HEK293T (cell line): Measurements from ENCODE around the gene SLC9A6.
"Not testable (repeated sequence)": the region's sequence is repeated elsewhere in the genome, so short reads cannot be mapped to it uniquely, and the experiment has no call there.

Source experiments
- CTCF ChIA-PET: fragments of 350-600 bp; formaldehyde crosslinking; extraction: SDS; loops from one replicate; lab custom pipeline; 2021; ENCODE audit warnings: antibody characterized with exemption, inconsistent platforms; lab: Yijun Ruan, JAX
- POLR2A ChIA-PET: fragments of 350-600 bp; formaldehyde crosslinking; extraction: SDS; loops from one replicate; lab custom pipeline; 2020; ENCODE audit warnings: antibody characterized with exemption, inconsistent platforms; lab: Yijun Ruan, JAX
- DNase-seq: peaks from one replicate; pipeline ENCODE4 v3.0.0; 2012; ENCODE audit warnings: mixed read lengths; ENCODE audit errors: extremely low spot score
- ARNT ChIP-seq: fragments of 450-650 bp; IDR thresholded peaks from 2 replicates; pipeline ENCODE4 v1.6.1; 2017; ENCODE audit warnings: mild to moderate bottlenecking
- BHLHE40 ChIP-seq: fragments of 450-650 bp; IDR thresholded peaks from 2 replicates; pipeline ENCODE4 v1.6.1; 2016; ENCODE audit warnings: mild to moderate bottlenecking, moderate library complexity, borderline replicate concordance
- CTBP1 ChIP-seq: fragments of 450-650 bp; IDR thresholded peaks from 2 replicates; pipeline ENCODE4 v1.6.1; 2016; ENCODE audit warnings: borderline replicate concordance
- ELF4 ChIP-seq: fragments of 450-650 bp; IDR thresholded peaks from 2 replicates; pipeline ENCODE4 v1.6.1; 2017; ENCODE audit warnings: antibody characterized with exemption
- FOXA1 ChIP-seq: fragments of 450-650 bp; IDR thresholded peaks from 2 replicates; pipeline ENCODE4 v1.6.1; 2016; ENCODE audit warnings: mild to moderate bottlenecking
- FOXK2 ChIP-seq: fragments of 450-650 bp; IDR thresholded peaks from 2 replicates; pipeline ENCODE4 v1.6.1; 2016; ENCODE audit warnings: mild to moderate bottlenecking
- FOXM1 ChIP-seq: fragments of 450-650 bp; IDR thresholded peaks from 2 replicates; pipeline ENCODE4 v1.6.1; 2017; ENCODE audit warnings: mild to moderate bottlenecking, borderline replicate concordance
- HDGF ChIP-seq: fragments of 450-650 bp; IDR thresholded peaks from 2 replicates; pipeline ENCODE4 v1.6.1; 2017; ENCODE audit warnings: antibody characterized with exemption, borderline replicate concordance
- L3MBTL2 ChIP-seq: fragments of 450-650 bp; conservative IDR thresholded peaks from 2 replicates; pipeline ENCODE4 v1.6.1; 2016; ENCODE audit warnings: mild to moderate bottlenecking
- LEF1 ChIP-seq: fragments of 450-650 bp; IDR thresholded peaks from 2 replicates; pipeline ENCODE4 v1.6.1; 2017; ENCODE audit warnings: mild to moderate bottlenecking, borderline replicate concordance
- NFRKB ChIP-seq: fragments of 450-650 bp; IDR thresholded peaks from 2 replicates; pipeline ENCODE4 v1.6.1; 2016; ENCODE audit warnings: mild to moderate bottlenecking, moderate library complexity
- SP1 ChIP-seq: fragments of 450-650 bp; IDR thresholded peaks from 2 replicates; pipeline ENCODE4 v1.6.1; 2017
- SUZ12 ChIP-seq: fragments of 450-650 bp; IDR thresholded peaks from 2 replicates; pipeline ENCODE4 v1.6.1; 2016; ENCODE audit warnings: mild to moderate bottlenecking
- TARDBP ChIP-seq: fragments of 450-650 bp; IDR thresholded peaks from 2 replicates; pipeline ENCODE4 v1.6.1; 2016
- ZNF384 ChIP-seq: fragments of 450-650 bp; IDR thresholded peaks from 2 replicates; pipeline ENCODE4 v1.6.1; 2016
- TF ChIP-seq, protein P1 (sequence below): fragments of 450-650 bp; IDR thresholded peaks from 2 replicates; pipeline ENCODE4 v1.6.1; 2016

SLC9A6 gene

DNA sequence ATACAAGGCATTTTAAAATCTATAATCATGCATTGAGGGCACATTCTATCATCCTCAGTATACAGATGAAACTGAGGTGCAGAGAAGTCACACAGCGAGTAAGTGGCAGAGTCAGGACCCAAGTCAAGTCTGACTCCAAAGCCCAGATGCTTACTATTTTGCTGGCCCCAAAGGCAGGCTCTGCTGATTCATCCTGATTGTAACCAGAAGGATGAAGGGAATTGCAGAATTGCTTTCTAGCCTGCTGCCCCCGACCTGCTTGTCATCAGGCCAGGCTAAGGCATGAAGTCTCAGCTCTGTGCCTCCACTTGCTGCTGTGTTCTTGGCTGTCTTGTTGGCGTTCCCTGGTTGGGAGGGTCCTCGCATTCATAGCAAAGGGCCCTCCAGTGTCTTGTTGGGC is 62.7 kb downstream of the SLC9A6 start:
- DNase-seq = no peak
- POLR2A ChIA-PET = interaction anchor here (1.8 to 1.9 kb wide), 2 partner anchors 8 to 17 kb away, joined by 5 to 9 read pairs; no protein-coding TSS in a partner anchor
- TF ChIP-seq ARNT (no peak), NFRKB (no peak), FOXK2 (no peak), SUZ12 (no peak), SP1 (no peak), ZNF384 (no peak), TARDBP (no peak)
- TF ChIP-seq, protein P1, sequence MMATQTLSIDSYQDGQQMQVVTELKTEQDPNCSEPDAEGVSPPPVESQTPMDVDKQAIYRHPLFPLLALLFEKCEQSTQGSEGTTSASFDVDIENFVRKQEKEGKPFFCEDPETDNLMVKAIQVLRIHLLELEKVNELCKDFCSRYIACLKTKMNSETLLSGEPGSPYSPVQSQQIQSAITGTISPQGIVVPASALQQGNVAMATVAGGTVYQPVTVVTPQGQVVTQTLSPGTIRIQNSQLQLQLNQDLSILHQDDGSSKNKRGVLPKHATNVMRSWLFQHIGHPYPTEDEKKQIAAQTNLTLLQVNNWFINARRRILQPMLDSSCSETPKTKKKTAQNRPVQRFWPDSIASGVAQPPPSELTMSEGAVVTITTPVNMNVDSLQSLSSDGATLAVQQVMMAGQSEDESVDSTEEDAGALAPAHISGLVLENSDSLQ = no peak
- CTCF ChIA-PET = interaction anchor here (1.7 kb wide), 1 partner anchor 115 kb away, joined by 8 read pairs; no protein-coding TSS in a partner anchor

- CTCF ChIA-PET = no interaction called here
- POLR2A ChIA-PET = interaction anchor here (1.9 kb wide), 1 partner anchor 17 kb away, joined by 5 read pairs; no protein-coding TSS in a partner anchor
- DNase-seq = no peak
- TF ChIP-seq SP1 = no peak
- TF ChIP-seq FOXA1 = no peak
- TF ChIP-seq FOXK2 = no peak
- TF ChIP-seq NFRKB = no peak
- TF ChIP-seq CTBP1 = no peak
- no peak for TF ChIP-seq FOXM1
- TF ChIP-seq LEF1 = no peak
- no peak for TF ChIP-seq HDGF
- TF ChIP-seq L3MBTL2 = no peak
- no peak for TF ChIP-seq SUZ12
- TF ChIP-seq, protein P1 = no peak
- no peak for TF ChIP-seq BHLHE40
- no peak for TF ChIP-seq ELF4
Observed at GRCh38 chrX:136048446-136048845, 63.2 kb downstream of the SLC9A6 start.

DNA sequence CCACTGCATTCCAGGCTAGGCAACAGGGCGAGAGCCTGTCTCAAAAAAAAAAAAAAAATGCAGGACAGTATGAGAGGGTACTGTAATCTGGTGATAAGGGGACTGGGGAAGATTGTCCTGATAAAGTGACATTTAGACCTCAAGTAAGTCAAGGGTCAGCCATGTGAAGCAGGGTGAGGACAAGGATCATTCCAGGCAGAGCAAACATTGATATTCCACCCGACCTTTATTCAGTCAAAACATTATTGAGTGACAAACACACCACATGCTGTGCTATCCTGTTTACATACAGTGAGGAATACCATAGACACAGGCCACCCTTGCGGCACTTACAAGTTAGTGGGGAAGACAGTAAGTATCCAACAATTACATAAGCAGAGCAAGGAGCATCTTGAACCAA is 64.4 kb downstream of the SLC9A6 start:
- POLR2A ChIA-PET = interaction anchor here (0.6 to 1.2 kb wide), 2 partner anchors 16 to 82 kb away, joined by 3 read pairs; no protein-coding TSS in a partner anchor
- no peak for DNase-seq
- TF ChIP-seq CTBP1 (no peak), ZNF384 (peak; percentile 68; the same call in 1 of the 2 replicates)
- CTCF ChIA-PET = no interaction called here

- CTCF ChIA-PET = interaction anchor here (2.0 kb wide), 1 partner anchor 23 kb away, joined by 7 read pairs; no protein-coding TSS in a partner anchor
- DNase-seq = not testable (repeated sequence)
- POLR2A ChIA-PET = interaction anchor here (1.2 kb wide), 1 partner anchor 81 kb away, joined by 3 read pairs; no protein-coding TSS in a partner anchor
Observed at GRCh38 chrX:136050875-136051274, 65.6 kb downstream of the SLC9A6 start.

GRCh38 chrX:136051611-136052010 is 66.4 kb downstream of the SLC9A6 start:
- POLR2A ChIA-PET = interaction anchor here (0.5 kb wide), 1 partner anchor 57 kb away, joined by 3 read pairs; no protein-coding TSS in a partner anchor
- CTCF ChIA-PET = interaction anchor here (2.0 kb wide), 1 partner anchor 23 kb away, joined by 7 read pairs; no protein-coding TSS in a partner anchor
- no peak for TF ChIP-seq LEF1
- DNase-seq = no peak

- CTCF ChIA-PET = interaction anchor here (0.6 to 1.4 kb wide), 3 partner anchors 27 to 212 kb away, joined by 4 to 5 read pairs (median 5); no protein-coding TSS in a partner anchor
- POLR2A ChIA-PET = interaction anchor here (0.8 to 2.0 kb wide), 6 partner anchors 8 to 133 kb away, joined by 3 to 9 read pairs (median 4); no protein-coding TSS in a partner anchor
- no peak for DNase-seq
- no peak for TF ChIP-seq FOXK2
- TF ChIP-seq SP1 = no peak
- TF ChIP-seq NFRKB = no peak
- no peak for TF ChIP-seq FOXA1
- no peak for TF ChIP-seq LEF1
- TF ChIP-seq HDGF = no peak
- TF ChIP-seq CTBP1 = no peak
- no peak for TF ChIP-seq BHLHE40
- TF ChIP-seq, protein P1 = no peak
- no peak for TF ChIP-seq SUZ12
- no peak for TF ChIP-seq ZNF384
- TF ChIP-seq TARDBP = no peak
- TF ChIP-seq L3MBTL2 = no peak
- no peak for TF ChIP-seq ARNT
Observed at GRCh38 chrX:136055651-136056221, 70.5 kb downstream of the SLC9A6 start.

GRCh38 chrX:136057567-136057966 is 72.3 kb downstream of the SLC9A6 start:
- POLR2A ChIA-PET = interaction anchor here (0.7 to 1.5 kb wide), 4 partner anchors 10 to 114 kb away, joined by 3 to 5 read pairs (median 4); no protein-coding TSS in a partner anchor

More at GRCh38 chrX:136057567-136057966, 72.3 kb downstream of the SLC9A6 start:
- DNase-seq = no peak
- peak; percentile 89 for TF ChIP-seq ARNT
- TF ChIP-seq NFRKB = no peak
- TF ChIP-seq, protein P1 = peak; percentile 93
- peak; percentile 99 for TF ChIP-seq CTBP1
- CTCF ChIA-PET = no interaction called here
